Hepatocyte (in vitro differentiated cells): ENCODE results near the gene UTS2B. TPM values are rescaled to one million over a fixed set of nuclear protein-coding genes. Genes with fewer than 3 reads are reported as not detected.

Source experiments
- DNase-seq: peaks from one replicate; pipeline ENCODE4 v3.0.0-alpha.2; 2016; ENCODE audit warnings: low spot score
- H2AFZ ChIP-seq: fragments of 200-600 bp; sonication (generic); 2 replicates; pipeline ENCODE4 v1.6.0; 2016; ENCODE audit warnings: antibody characterized with exemption, mild to moderate bottlenecking
- H3K27ac ChIP-seq: fragments of 200-600 bp; sonication (generic); 2 replicates; pipeline ENCODE4 v1.5.1; 2016; ENCODE audit warnings: mild to moderate bottlenecking
- H3K27me3 ChIP-seq: fragments of 200-600 bp; sonication (generic); 2 replicates; pipeline ENCODE4 v1.6.1; 2016
- H3K36me3 ChIP-seq: fragments of 200-600 bp; sonication (generic); replicated peaks from 2 replicates; pipeline ENCODE4 v1.5.1; 2016; ENCODE audit warnings: low read depth; ENCODE audit not compliant: insufficient read depth
- H3K4me1 ChIP-seq: fragments of 200-600 bp; sonication (generic); 2 replicates; pipeline ENCODE4 v1.5.1; 2016; ENCODE audit warnings: mild to moderate bottlenecking, moderate library complexity; ENCODE audit not compliant: insufficient read depth
- H3K4me2 ChIP-seq: fragments of 200-600 bp; sonication (generic); 2 replicates; pipeline ENCODE4 v1.6.0; 2016
- H3K4me3 ChIP-seq: fragments of 200-600 bp; sonication (generic); 2 replicates; pipeline ENCODE4 v1.5.1; 2016; ENCODE audit warnings: mild to moderate bottlenecking
- H3K79me2 ChIP-seq: fragments of 200-600 bp; sonication (generic); 2 replicates; pipeline ENCODE4 v1.6.0; 2017; ENCODE audit warnings: mild to moderate bottlenecking
- H3K9me2 ChIP-seq: fragments of 200-600 bp; sonication (generic); replicated peaks from 2 replicates; pipeline ENCODE4 v1.6.0; 2017; ENCODE audit warnings: mild to moderate bottlenecking; ENCODE audit not compliant: insufficient read depth
- H3K9me3 ChIP-seq: fragments of 200-600 bp; sonication (generic); 2 replicates; pipeline ENCODE4 v1.5.1; 2016; ENCODE audit warnings: low read depth, mild to moderate bottlenecking
- H4K20me1 ChIP-seq: fragments of 200-600 bp; sonication (generic); 2 replicates; pipeline ENCODE4 v1.6.0; 2016; ENCODE audit warnings: mild to moderate bottlenecking; ENCODE audit not compliant: insufficient read depth, poor library complexity, severe bottlenecking
- CTCF ChIP-seq: fragments of 200-600 bp; sonication (generic); IDR thresholded peaks from 2 replicates; pipeline ENCODE4 v1.5.1; 2016; ENCODE audit warnings: antibody characterized with exemption, mild to moderate bottlenecking; ENCODE audit not compliant: poor library complexity
- EZH2 ChIP-seq: fragments of 200-600 bp; sonication (generic); IDR thresholded peaks from 2 replicates; pipeline ENCODE4 v1.6.1; 2016; ENCODE audit warnings: antibody characterized with exemption, mild to moderate bottlenecking, borderline replicate concordance
- EZH2phosphoT487 ChIP-seq: fragments of 200-600 bp; sonication (generic); IDR thresholded peaks from one replicate; pipeline ENCODE4 v1.6.1; 2018; ENCODE audit warnings: antibody characterized with exemption, mild to moderate bottlenecking, low read depth, moderate library complexity; ENCODE audit not compliant: unreplicated experiment, severe bottlenecking
- WGBS: methylation state at CpG from one replicate; pipeline ENCODE4 v1.1.6; 2016; ENCODE audit warnings: low lambda C conversion rate; ENCODE audit errors: missing lambda C conversion rate; 5-methylcytosine and 5-hydroxymethylcytosine counted together
- polyA plus RNA-seq: library from polyadenylated mRNA; unstranded; fragments of >200 nt; fragmentation: Nextera tagmentation; extraction: Ambion mirVana; gene quantifications from 2 replicates; pipeline ENCODE4 v1.2.1, GENCODE V29; 2016
- total RNA-seq: library from RNA; depleted of rRNA; stranded (reverse); fragments of >200 nt; gene quantifications from 2 replicates; pipeline ENCODE4 v1.2.3, GENCODE V29; 2014

The UTS2B gene
- total and polyA plus RNA-seq, 2 experiments from 2014 or later = 0.07 to 0.19 TPM

- Histone ChIP-seq H3K27ac (no peak overlapping the region), H4K20me1 (no peaks in the 10 kb centered on the region)
- 90% methylated on average over 2 of the region's 2 CpGs for WGBS
Measured at GRCh38 chr3:191324936-191325335, 5.4 kb downstream of the UTS2B start.

GRCh38 chr3:191321019-191321767, 9.1 kb downstream of the UTS2B start:
- Histone ChIP-seq H3K4me3 (no peak overlapping the region), H3K79me2 (no peaks in the 10 kb centered on the region), H3K9me3 (no peaks in the 10 kb centered on the region), H4K20me1 (no peaks in the 10 kb centered on the region), H3K4me2 (no peak overlapping the region), H3K9me2 (no peaks in the 10 kb centered on the region), H3K36me3 (no peaks in the 10 kb centered on the region), H3K27me3 (no peaks in the 10 kb centered on the region), H2AFZ (no peak overlapping the region), H3K27ac (no peak overlapping the region), H3K4me1 (no peaks in the 10 kb centered on the region)
- WGBS = 95% methylated on average over 4 of the region's 4 CpGs
- DNase-seq = no peak
- TF ChIP-seq EZH2phosphoT487 (no peak), EZH2 (no peak), CTCF (no peak)

More at GRCh38 chr3:191324936-191325335, 5.4 kb downstream of the UTS2B start:
- H3K9me3 ChIP-seq = no peaks in the 10 kb centered on the region
- TF ChIP-seq EZH2phosphoT487 = no peak
- no peak for TF ChIP-seq EZH2
- TF ChIP-seq CTCF = no peak
- H3K79me2 ChIP-seq = peaks cover 3% of the 10 kb centered on the region
- H3K36me3 ChIP-seq = no peaks in the 10 kb centered on the region
- no peaks in the 10 kb centered on the region for H3K27me3 ChIP-seq
- no peak for DNase-seq
- H3K4me3 ChIP-seq = no peak overlapping the region
- H3K9me2 ChIP-seq = no peaks in the 10 kb centered on the region
- H2AFZ ChIP-seq = no peak overlapping the region
- H3K4me2 ChIP-seq = no peak overlapping the region
- H3K4me1 ChIP-seq = no peaks in the 10 kb centered on the region

GRCh38 chr3:191320316-191320715, 10.0 kb downstream of the UTS2B start:
- Histone ChIP-seq H3K9me2 (no peaks in the 10 kb centered on the region), H3K4me2 (no peak overlapping the region), H3K27me3 (no peaks in the 10 kb centered on the region), H3K79me2 (no peaks in the 10 kb centered on the region), H3K4me3 (no peak overlapping the region), H3K36me3 (no peaks in the 10 kb centered on the region), H3K4me1 (no peaks in the 10 kb centered on the region), H3K9me3 (no peaks in the 10 kb centered on the region), H4K20me1 (no peaks in the 10 kb centered on the region), H2AFZ (no peak overlapping the region), H3K27ac (no peak overlapping the region)
- DNase-seq = no peak
- no peak for TF ChIP-seq EZH2
- TF ChIP-seq CTCF = no peak
- TF ChIP-seq EZH2phosphoT487 = no peak
- 89% methylated on average over 5 of the region's 5 CpGs for WGBS
